Measurements from ENCODE around the gene TOP3A.
"Not testable (repeated sequence)": the region's sequence is repeated elsewhere in the genome, so short reads cannot be mapped to it uniquely, and the experiment has no call there.

TOP3A gene

GRCh38 chr17:18323007-18323406, 8.2 kb upstream of the TOP3A start:
- DNase-seq = no peak

- no peak for DNase-seq
Measured at GRCh38 chr17:18322522-18322921, 7.7 kb upstream of the TOP3A start.

DNA sequence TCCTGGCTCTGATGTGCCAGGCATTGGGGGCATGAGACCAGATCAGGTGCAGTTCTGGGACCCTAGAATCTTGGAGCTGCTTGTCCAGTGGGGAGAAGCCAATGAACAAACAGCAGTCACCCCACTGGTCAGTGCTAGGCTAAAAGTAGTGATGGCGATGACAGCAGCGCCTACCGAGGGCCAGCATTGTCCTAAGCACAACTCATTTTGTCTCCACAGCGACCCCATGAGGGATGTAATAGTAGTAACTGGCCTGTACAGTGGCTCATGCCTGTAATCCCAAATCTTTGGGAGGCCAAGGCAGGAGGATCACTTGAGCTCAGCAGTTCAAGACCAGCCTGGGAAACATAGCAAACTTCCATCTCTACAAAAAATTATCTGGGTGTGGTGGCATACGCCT, 6.5 kb upstream of the TOP3A start:
- no peak for DNase-seq

GRCh38 chr17:18320301-18320700, 5.5 kb upstream of the TOP3A start:
- DNase-seq = no peak

GRCh38 chr17:18319604-18320256, 4.9 kb upstream of the TOP3A start:
- no peak for DNase-seq

- DNase-seq = no peak
Measured at GRCh38 chr17:18318771-18319450, 4.1 kb upstream of the TOP3A start.

GRCh38 chr17:18318117-18318516, 3.3 kb upstream of the TOP3A start:
- no peak for DNase-seq

DNA sequence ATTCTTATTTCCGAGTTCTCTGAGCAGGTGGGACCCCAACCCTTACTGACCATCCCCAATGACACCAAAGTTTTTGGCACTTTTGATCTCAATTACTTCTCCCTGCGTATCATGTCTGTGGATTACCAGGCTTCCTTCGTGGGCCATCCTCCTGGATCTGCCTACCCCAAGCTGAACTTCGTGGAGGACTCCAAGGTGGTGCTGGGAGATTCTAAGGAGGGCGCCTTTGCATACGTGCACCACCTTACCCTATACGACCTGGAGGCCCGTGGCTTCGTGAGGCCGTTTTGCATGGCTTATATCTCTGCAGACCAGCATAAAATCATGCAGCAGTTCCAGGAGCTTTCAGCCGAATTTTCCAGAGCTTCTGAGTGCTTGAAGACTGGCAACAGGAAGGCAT, 1.2 kb upstream of the TOP3A start:
- no peak for DNase-seq

DNA sequence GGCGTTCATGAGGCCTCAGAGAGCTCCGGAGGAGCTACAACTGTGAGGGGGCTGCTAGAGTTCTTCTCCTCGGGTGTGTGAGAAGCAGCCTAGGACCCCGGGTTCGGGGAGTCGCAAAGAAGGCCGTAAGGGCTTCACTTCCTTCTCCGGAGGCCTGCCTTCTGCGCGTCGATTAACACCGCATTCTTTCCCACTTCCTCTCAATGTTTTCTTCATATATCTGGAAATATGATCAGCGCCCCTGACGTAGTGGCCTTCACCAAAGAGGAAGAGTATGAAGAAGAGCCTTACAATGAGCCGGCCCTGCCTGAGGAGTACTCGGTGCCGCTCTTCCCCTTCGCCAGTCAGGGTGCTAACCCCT, 748 bp upstream of the TOP3A start:
- DNase-seq = peak; percentile 40

DNA sequence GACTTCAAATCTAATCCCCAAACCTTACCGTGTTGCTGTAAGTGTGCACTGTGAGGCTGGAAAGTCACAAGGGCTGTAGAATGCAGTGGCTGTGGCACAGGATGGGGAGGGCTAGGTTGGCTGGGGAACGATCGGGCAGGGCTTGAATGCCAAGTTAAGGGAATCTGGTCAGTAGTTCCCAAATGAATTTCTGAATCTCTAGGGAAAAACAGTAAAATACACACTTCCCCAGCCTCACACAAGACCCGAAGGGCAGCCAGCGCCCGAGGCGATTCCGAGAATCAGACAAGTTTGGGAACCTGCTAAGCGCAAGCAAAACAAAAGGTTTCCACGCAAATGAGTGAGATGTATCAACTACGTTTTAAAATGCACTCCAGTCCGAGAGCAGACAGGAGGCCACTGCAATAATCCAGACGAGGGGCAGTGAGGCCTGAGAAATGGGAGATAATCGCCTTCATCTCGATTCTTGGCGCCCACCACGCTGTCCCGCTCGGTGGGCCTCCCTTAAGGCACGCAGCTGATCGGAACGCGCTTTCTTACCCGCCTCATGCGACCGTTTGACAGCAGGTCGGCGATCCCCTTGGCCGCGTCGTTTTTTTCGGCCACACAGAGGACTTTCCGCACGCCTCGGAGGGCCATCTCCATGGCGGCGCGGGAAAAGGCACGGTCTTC, 599 bp downstream of the TOP3A start:
- DNase-seq = no peak

- no peak for DNase-seq
Measured at GRCh38 chr17:18309202-18309601, 5.6 kb downstream of the TOP3A start.

GRCh38 chr17:18303206-18303605, 11.6 kb downstream of the TOP3A start:
- DNase-seq = not testable (repeated sequence)

DNA sequence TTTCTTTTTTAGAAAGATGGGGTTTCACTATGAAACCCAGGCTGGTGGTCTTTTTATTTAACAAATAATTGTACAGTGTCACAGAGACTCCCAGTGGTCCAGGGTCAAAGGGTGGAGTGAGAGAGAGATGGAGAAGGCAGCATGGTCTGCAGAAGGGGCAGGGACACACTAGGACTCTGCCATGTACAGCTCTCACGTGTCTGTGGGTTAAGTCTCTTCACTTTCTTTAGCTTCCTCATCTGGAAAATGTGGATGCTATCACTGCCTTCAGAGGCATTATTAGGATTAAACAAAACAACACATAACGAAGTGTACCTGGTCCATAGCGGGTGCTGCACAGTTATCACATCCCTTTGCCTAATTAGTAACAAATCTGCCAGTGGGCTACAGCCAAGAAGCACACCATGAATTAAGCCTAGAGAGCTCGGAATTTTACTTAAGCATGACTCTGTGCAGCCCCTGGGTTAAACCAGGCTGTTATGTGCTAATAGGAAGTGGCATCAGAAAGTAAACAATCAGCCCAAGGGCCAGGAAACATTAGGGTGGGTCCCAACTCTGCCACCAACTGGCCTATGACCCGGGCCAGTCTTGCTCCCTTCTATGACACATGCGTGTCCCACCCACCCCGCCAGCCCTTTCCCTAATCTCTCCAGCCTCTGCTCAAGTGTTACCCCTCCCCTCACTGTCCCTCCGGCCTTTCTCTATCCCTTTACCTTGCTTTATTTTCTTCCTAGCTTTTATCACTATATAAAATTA, 13.9 kb downstream of the TOP3A start:
- DNase-seq = no peak

GRCh38 chr17:18298061-18298460, 16.7 kb downstream of the TOP3A start:
- not testable (repeated sequence) for DNase-seq

DNA sequence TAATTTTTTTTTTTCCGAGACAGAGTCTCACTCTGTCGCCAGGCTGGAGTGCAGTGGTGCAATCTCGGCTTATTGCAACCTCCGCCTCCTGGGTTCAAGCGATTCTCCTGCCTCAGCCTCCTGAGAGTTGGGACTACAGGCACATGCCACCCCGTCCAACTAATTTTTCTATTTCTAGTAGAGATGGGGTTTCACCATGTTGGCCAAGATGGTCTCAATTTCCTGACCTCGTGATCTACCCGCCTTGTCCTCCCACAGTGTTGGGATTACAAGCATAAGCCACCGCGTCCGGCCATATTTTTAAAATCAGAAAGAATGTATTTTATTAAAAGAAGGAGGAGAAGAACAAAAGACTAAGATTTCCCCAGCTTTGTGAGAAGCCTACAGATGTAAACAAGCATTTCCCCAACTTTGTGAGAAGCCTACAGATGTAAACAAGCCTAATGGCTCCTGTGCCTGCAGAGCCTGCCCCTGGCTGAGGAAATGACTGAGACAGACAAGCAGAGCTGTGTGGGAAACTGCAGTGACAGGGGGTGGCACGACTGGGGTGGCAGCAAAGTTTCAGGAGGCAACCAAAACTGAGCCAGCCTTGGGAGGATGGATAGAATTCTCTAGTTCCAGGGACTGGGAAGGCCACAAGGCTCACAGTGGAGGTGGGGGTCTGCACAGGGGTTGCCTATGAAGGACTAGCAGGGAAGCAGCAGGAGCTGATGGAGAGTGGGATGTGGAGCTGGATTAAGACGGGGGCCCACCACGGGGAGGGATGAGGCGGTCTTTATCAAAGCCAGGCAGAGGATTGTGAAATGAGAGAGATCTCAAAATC, 22.9 kb downstream of the TOP3A start:
- no peak for DNase-seq

DNA sequence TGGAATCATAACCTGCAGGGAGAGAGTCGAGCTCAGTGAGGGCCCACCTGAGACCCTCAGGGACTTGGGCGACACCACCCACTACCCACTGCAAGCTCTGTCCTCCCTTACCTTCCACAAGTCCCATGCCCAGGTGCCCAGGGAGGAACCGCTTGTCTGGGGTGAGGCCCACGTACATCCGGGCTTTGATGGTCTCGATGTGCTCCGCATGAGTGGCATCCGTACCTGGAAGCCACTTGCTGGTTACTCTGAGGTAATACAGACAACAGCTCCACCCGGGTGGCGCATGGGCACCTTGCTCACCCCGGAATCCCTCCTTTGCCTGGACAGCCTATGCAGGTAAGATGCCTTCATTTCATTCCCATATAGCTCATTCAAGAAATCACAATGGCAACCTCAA, 29.5 kb downstream of the TOP3A start:
- DNase-seq = no peak

DNA sequence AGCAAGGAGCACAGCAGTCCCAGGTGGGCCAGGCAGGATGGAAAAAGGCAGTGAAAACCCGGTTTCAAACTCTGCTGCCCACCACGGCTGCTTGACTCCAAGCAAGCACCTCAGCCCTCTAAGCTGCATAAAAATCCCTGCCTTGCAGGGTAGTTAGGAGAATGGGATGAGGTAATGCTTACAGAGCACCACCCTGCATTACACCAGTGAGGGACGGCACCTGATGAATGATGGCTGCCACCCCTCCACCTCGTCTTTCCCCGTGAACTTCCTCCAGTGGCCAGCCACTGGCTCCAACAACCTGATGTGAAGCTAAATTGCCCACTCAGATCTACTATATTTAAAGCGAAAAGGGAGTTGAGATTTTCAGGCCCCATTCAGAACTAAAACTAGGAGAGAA, 33.0 kb downstream of the TOP3A start:
- DNase-seq = no peak

DNA sequence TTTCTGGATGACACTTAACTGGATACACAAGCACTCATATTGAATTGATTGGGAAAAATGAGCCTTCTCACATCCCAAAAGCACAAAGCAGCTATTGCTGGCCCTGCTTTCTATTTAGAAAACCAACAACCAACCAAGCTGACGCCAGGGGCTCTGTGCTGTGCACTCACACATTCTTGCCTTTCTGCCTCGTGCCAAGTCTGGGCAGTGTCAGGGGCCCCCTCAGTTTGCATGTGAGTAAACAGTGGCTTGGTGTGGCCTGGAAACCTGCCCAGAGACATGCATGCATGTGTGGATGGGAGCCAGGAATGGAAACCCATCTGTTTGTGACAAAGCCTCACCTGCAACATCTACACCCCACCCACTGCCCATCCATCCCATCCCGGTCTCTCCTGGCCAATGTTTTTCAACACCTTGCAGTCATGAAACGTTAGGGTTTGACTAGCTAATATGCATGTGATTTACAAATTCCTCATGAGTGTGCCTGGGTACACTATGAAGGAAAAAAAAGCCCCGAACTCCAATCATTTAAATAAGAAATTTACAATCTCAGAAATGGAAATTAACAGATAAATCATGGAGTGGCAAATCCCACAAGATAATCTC, 33.9 kb downstream of the TOP3A start:
- DNase-seq = no peak

GRCh38 chr17:18280249-18280648, 34.5 kb downstream of the TOP3A start:
- no peak for DNase-seq

GRCh38 chr17:18278867-18279266, 35.9 kb downstream of the TOP3A start:
- no peak for DNase-seq

GRCh38 chr17:18277076-18277475, 37.7 kb downstream of the TOP3A start:
- DNase-seq = no peak
